Kidney epithelial cell (primary cell): Measurements from ENCODE around the gene TTC3. TPM values are rescaled to one million over a fixed set of nuclear protein-coding genes. Genes with fewer than 3 reads are reported as not detected.

Experiments used
- DNase-seq: peaks from one replicate; pipeline ENCODE4 v3.0.0-alpha.2; 2010; ENCODE audit warnings: low read depth
- H3K27me3 ChIP-seq: 2 replicates; pipeline ENCODE4 v1.6.0; 2011; ENCODE audit warnings: low read length; ENCODE audit not compliant: control insufficient read depth, insufficient read depth
- H3K36me3 ChIP-seq: 2 replicates; pipeline ENCODE4 v1.5.1; 2011; ENCODE audit warnings: low read length; ENCODE audit not compliant: control insufficient read depth, insufficient read depth
- H3K4me3 ChIP-seq: 2 replicates; pipeline ENCODE4 v1.5.1; 2011; ENCODE audit warnings: low read depth, mild to moderate bottlenecking, control low read depth, low read length
- CTCF ChIP-seq: IDR thresholded peaks from 2 replicates; pipeline ENCODE4 v1.5.1; 2011; ENCODE audit warnings: mild to moderate bottlenecking, moderate library complexity, low read length, control low read depth, inconsistent platforms; ENCODE audit not compliant: insufficient read depth, poor library complexity, severe bottlenecking
- total RNA-seq: library from RNA; depleted of rRNA; stranded (reverse); fragments of >200 nt; gene quantifications from 2 replicates; pipeline ENCODE4 v1.2.3, GENCODE V29; 2015

The TTC3 gene
- total RNA-seq, 1 donor from 2014 or later: 139 TPM

GRCh38 chr21:37118187-37118826 is 45.3 kb downstream of the TTC3 start:
- no peak for TF ChIP-seq CTCF
- peaks cover 1% of the 10 kb centered on the region for H3K36me3 ChIP-seq
- no peak for DNase-seq
- H3K4me3 ChIP-seq: no peak overlapping the region
- H3K27me3 ChIP-seq: no peaks in the 10 kb centered on the region

- DNase-seq: no peak
- no peak for TF ChIP-seq CTCF
Measured at GRCh38 chr21:37119421-37120218, 46.6 kb downstream of the TTC3 start.

GRCh38 chr21:37128076-37128475 is 55.0 kb downstream of the TTC3 start:
- DNase-seq: no peak
- Histone ChIP-seq H3K27me3 (no peaks in the 10 kb centered on the region), H3K36me3 (no peaks in the 10 kb centered on the region), H3K4me3 (no peak overlapping the region)
- TF ChIP-seq CTCF: no peak

More at GRCh38 chr21:37119421-37120218, 46.6 kb downstream of the TTC3 start:
- H3K4me3 ChIP-seq: no peak overlapping the region
- H3K27me3 ChIP-seq: no peaks in the 10 kb centered on the region
- peaks cover 1% of the 10 kb centered on the region for H3K36me3 ChIP-seq

- H3K36me3 ChIP-seq: peaks cover 1% of the 10 kb centered on the region
- no peak for DNase-seq
- no peak for TF ChIP-seq CTCF
Measured at GRCh38 chr21:37130971-37131370, 57.9 kb downstream of the TTC3 start.

GRCh38 chr21:37136261-37136660 is 63.2 kb downstream of the TTC3 start:
- TF ChIP-seq CTCF: no peak
- peaks cover 1% of the 10 kb centered on the region for H3K36me3 ChIP-seq
- DNase-seq: no peak
- no peaks in the 10 kb centered on the region for H3K27me3 ChIP-seq
- H3K4me3 ChIP-seq: no peak overlapping the region

More at GRCh38 chr21:37130971-37131370, 57.9 kb downstream of the TTC3 start:
- no peaks in the 10 kb centered on the region for H3K27me3 ChIP-seq
- no peak overlapping the region for H3K4me3 ChIP-seq
